OCI-LY3 (cell line): ENCODE data around the gene AIF1L.

Experiments
- H2AFZ ChIP-seq: fragments of 200-600, 300-600 bp; shearing (Covaris generic); 2 replicates; pipeline ENCODE4 v1.6.0; 2014; ENCODE audit warnings: antibody characterized with exemption, low read depth, low read length
- H3K27ac ChIP-seq: fragments of 200-600, 300-600 bp; sonication (generic); 2 replicates; pipeline ENCODE4 v1.5.1; 2014; ENCODE audit warnings: mild to moderate bottlenecking, low read length, moderate library complexity, mixed read lengths
- H3K27me3 ChIP-seq: fragments of 200-600, 300-600 bp; sonication (generic); 2 replicates; pipeline ENCODE4 v1.6.1; 2014; ENCODE audit warnings: low read depth, low read length, mixed read lengths
- H3K36me3 ChIP-seq: fragments of 200-600, 300-600 bp; sonication (generic); replicated peaks from 2 replicates; pipeline ENCODE3; 2014; ENCODE audit warnings: low read depth, low read length, mixed read lengths
- H3K4me1 ChIP-seq: fragments of 300-600, 200-600 bp; sonication (generic); 2 replicates; pipeline ENCODE4 v1.6.1; 2014; ENCODE audit warnings: low read length, mixed read lengths
- H3K4me2 ChIP-seq: fragments of 200-600, 300-600 bp; sonication (generic); 2 replicates; pipeline ENCODE4 v1.6.1; 2014; ENCODE audit warnings: low read length, mixed read lengths
- H3K4me3 ChIP-seq: fragments of 300-600, 200-600 bp; sonication (generic); 2 replicates; pipeline ENCODE4 v1.5.1; 2014; ENCODE audit warnings: antibody characterized with exemption, mild to moderate bottlenecking, low read length, moderate library complexity
- H3K79me2 ChIP-seq: fragments of 300-600, 200-600 bp; shearing (Covaris generic); 2 replicates; pipeline ENCODE4 v1.6.1; 2014; ENCODE audit warnings: mild to moderate bottlenecking, low read length, mixed read lengths
- H3K9ac ChIP-seq: fragments of 300-600, 200-600 bp; shearing (Covaris generic); 2 replicates; pipeline ENCODE4 v1.6.0; 2014; ENCODE audit warnings: mild to moderate bottlenecking, low read length, moderate library complexity
- H3K9me3 ChIP-seq: fragments of 200-600, 300-600 bp; shearing (Covaris generic); 2 replicates; pipeline ENCODE4 v1.6.1; 2014; ENCODE audit warnings: low read length, mixed read lengths; ENCODE audit not compliant: insufficient read depth
- H4K20me1 ChIP-seq: fragments of 200-600, 300-600 bp; sonication (generic); 2 replicates; pipeline ENCODE4 v1.6.1; 2016; ENCODE audit warnings: low read length, mixed read lengths; ENCODE audit not compliant: insufficient read depth
- EZH2phosphoT487 ChIP-seq: fragments of 200-600 bp; shearing (Covaris generic); IDR thresholded peaks from 2 replicates; pipeline ENCODE4 v1.6.1; 2018; ENCODE audit warnings: antibody characterized with exemption, mixed run types, low read depth
- TF ChIP-seq, protein P1 (sequence below): fragments of 200-600, 300-600 bp; sonication (generic); IDR thresholded peaks from 2 replicates; pipeline ENCODE4 v1.5.1; 2014; ENCODE audit warnings: antibody characterized with exemption, low read length, low read depth

The AIF1L gene

DNA sequence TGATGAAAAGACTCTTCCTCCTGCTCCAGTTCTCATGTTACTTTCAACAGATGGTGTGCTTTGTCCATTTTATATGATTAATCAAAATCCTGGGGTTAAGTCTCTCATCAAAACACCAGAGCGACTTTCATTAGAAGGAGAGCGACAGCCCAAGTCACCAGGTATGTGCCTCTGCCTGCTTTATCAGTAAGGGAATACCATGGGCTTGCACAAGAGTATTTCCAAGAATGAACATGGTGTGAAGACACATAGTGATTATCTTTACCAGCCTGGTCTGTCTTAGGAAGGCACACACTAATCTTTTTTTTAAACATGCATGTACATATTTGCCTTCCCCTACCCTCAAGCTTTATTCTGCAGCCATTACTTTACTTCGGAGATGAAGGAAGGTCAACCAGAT is 44.2 kb downstream of the AIF1L start:
- TF ChIP-seq, protein P1, sequence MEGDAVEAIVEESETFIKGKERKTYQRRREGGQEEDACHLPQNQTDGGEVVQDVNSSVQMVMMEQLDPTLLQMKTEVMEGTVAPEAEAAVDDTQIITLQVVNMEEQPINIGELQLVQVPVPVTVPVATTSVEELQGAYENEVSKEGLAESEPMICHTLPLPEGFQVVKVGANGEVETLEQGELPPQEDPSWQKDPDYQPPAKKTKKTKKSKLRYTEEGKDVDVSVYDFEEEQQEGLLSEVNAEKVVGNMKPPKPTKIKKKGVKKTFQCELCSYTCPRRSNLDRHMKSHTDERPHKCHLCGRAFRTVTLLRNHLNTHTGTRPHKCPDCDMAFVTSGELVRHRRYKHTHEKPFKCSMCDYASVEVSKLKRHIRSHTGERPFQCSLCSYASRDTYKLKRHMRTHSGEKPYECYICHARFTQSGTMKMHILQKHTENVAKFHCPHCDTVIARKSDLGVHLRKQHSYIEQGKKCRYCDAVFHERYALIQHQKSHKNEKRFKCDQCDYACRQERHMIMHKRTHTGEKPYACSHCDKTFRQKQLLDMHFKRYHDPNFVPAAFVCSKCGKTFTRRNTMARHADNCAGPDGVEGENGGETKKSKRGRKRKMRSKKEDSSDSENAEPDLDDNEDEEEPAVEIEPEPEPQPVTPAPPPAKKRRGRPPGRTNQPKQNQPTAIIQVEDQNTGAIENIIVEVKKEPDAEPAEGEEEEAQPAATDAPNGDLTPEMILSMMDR: no peak
- TF ChIP-seq EZH2phosphoT487: no peak
- H4K20me1 ChIP-seq: no peaks in the 10 kb centered on the region
- H3K27ac ChIP-seq: no peak overlapping the region
- no peak overlapping the region for H3K9ac ChIP-seq
- no peak overlapping the region for H3K4me2 ChIP-seq
- H3K4me3 ChIP-seq: no peak overlapping the region
- peaks cover 72% of the 10 kb centered on the region for H3K36me3 ChIP-seq
- no peaks in the 10 kb centered on the region for H3K9me3 ChIP-seq
- H3K27me3 ChIP-seq: no peaks in the 10 kb centered on the region
- H3K79me2 ChIP-seq: no peaks in the 10 kb centered on the region
- no peaks in the 10 kb centered on the region for H3K4me1 ChIP-seq
- no peak overlapping the region for H2AFZ ChIP-seq

- H3K27ac ChIP-seq: no peak overlapping the region
- no peaks in the 10 kb centered on the region for H3K4me1 ChIP-seq
- no peaks in the 10 kb centered on the region for H3K9me3 ChIP-seq
- no peak overlapping the region for H3K4me3 ChIP-seq
- TF ChIP-seq, protein P1: no peak
- no peak for TF ChIP-seq EZH2phosphoT487
- H3K9ac ChIP-seq: no peak overlapping the region
- H3K79me2 ChIP-seq: no peaks in the 10 kb centered on the region
- H3K27me3 ChIP-seq: no peaks in the 10 kb centered on the region
- H2AFZ ChIP-seq: no peak overlapping the region
- no peaks in the 10 kb centered on the region for H4K20me1 ChIP-seq
- H3K36me3 ChIP-seq: peaks cover 70% of the 10 kb centered on the region
- no peak overlapping the region for H3K4me2 ChIP-seq
These were observed 45.8 kb downstream of the AIF1L start for GRCh38 chr9:131142160-131142559.

DNA sequence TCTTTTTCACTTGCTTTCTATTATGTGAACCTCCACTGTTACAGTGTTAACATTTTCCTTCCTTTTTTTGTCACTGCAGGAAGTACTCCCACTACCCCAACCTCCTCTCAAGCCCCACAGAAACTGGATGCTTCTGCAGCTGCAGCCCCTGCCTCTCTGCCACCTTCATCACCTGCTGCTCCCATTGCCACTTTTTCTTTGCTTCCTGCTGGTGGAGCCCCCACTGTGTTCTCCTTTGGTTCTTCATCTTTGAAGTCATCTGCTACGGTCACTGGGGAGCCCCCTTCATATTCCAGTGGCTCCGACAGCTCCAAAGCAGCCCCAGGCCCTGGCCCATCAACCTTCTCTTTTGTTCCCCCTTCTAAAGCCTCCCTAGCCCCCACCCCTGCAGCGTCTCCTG is 47.9 kb downstream of the AIF1L start:
- Histone ChIP-seq H3K4me2 (no peak overlapping the region), H3K9ac (no peak overlapping the region), H4K20me1 (no peaks in the 10 kb centered on the region), H3K4me1 (no peaks in the 10 kb centered on the region), H3K27me3 (no peaks in the 10 kb centered on the region), H3K27ac (no peak overlapping the region), H2AFZ (no peak overlapping the region), H3K9me3 (no peaks in the 10 kb centered on the region), H3K4me3 (no peak overlapping the region), H3K79me2 (no peaks in the 10 kb centered on the region), H3K36me3 (peaks cover 73% of the 10 kb centered on the region)
- no peak for TF ChIP-seq EZH2phosphoT487
- TF ChIP-seq, protein P1: no peak

DNA sequence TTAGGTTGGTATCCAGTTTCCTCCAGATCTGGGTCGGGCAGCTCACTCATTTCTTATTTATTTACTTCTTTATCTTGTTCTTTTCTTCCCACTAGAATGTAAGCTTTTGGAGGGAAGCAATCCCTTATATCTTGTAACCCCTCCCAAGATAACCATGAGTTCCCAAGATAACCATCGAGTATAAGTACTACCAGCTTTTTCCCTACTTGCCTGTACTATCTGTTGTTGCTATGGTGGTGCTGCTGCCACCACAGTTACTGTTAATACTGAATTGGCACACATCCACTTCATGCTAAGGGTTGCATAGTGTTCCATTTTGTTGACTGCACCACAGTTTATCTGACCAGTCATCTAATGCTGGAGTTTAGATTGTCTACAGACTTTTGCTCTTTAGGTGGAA is 48.9 kb downstream of the AIF1L start:
- Histone ChIP-seq H3K36me3 (peaks cover 73% of the 10 kb centered on the region), H3K4me2 (no peak overlapping the region)

More for the DNA sequence above, 48.9 kb downstream of the AIF1L start:
- Histone ChIP-seq H3K9ac (no peak overlapping the region), H3K4me1 (no peaks in the 10 kb centered on the region), H3K27ac (no peak overlapping the region), H3K4me3 (no peak overlapping the region), H3K9me3 (no peaks in the 10 kb centered on the region), H2AFZ (no peak overlapping the region), H4K20me1 (no peaks in the 10 kb centered on the region), H3K79me2 (no peaks in the 10 kb centered on the region), H3K27me3 (no peaks in the 10 kb centered on the region)
- no peak for TF ChIP-seq EZH2phosphoT487
- TF ChIP-seq, protein P1: no peak
